SK-N-SH treated with all-trans-retinoic acid at 6 μM for 48 hours (cell line): ENCODE results near the gene SLMAP.

Source experiments
- BACH2 ChIP-seq: fragments of 250-450 bp; sonication (Bioruptor Pico); IDR thresholded peaks from 2 replicates; pipeline ENCODE4 v1.9.0; 2021; ENCODE audit warnings: mild to moderate bottlenecking, borderline replicate concordance
- CSDC2 ChIP-seq: fragments of 250-450 bp; sonication (Bioruptor Pico); IDR thresholded peaks from 2 replicates; pipeline ENCODE4 v1.5.0; 2020; ENCODE audit warnings: mild to moderate bottlenecking, moderate library complexity
- ISL1 ChIP-seq: fragments of 250-450 bp; sonication (Bioruptor Pico); IDR thresholded peaks from 2 replicates; pipeline ENCODE4 v2.1.2; 2022; ENCODE audit warnings: mild to moderate bottlenecking, moderate library complexity
- PATZ1 ChIP-seq: fragments of 250-450 bp; sonication (Bioruptor Pico); IDR thresholded peaks from 2 replicates; pipeline ENCODE4 v1.8.0; 2020; ENCODE audit warnings: mild to moderate bottlenecking, moderate library complexity, borderline replicate concordance
- TCF4 ChIP-seq: fragments of 250-450 bp; sonication (Bioruptor Pico); IDR thresholded peaks from 2 replicates; pipeline ENCODE4 v1.8.0; 2021; ENCODE audit warnings: mild to moderate bottlenecking, moderate library complexity, borderline replicate concordance
- TOX ChIP-seq: fragments of 250-450 bp; sonication (Bioruptor Pico); IDR thresholded peaks from 2 replicates; pipeline ENCODE4 v1.8.0; 2021; ENCODE audit warnings: mild to moderate bottlenecking, moderate library complexity, borderline replicate concordance

- TF ChIP-seq BACH2 (CRISPR knock-in tag) (no peak), CSDC2 (CRISPR knock-in tag) (no peak), PATZ1 (CRISPR knock-in tag) (no peak), TCF4 (CRISPR knock-in tag) (no peak), TOX (CRISPR knock-in tag) (no peak), ISL1 (CRISPR knock-in tag) (no peak)
Observed at GRCh38 chr3:57928511-57928910, 172.4 kb downstream of the SLMAP start.
